T-cell (primary cell): ENCODE results near the gene FBXL19. TPM values are rescaled to one million over a fixed set of nuclear protein-coding genes. Genes with fewer than 3 reads are reported as not detected.

ENCODE experiments used
- ATAC-seq, 4 experiments: fragments of 200-7000 bp in 3 of 4; fragments of 150-1000 bp in 1 of 4; cut with Tn5 transposase; replicated peaks in 1 of 4; 1 replicate in 3 of 4; 2 replicates in 1 of 4; pipeline ENCODE4 v1.10.0; 2021; ENCODE audit warnings: moderate library complexity in 3 of 4, mild to moderate bottlenecking in 2 of 4, moderate number of reproducible peaks in 1 of 4
- CTCF ChIA-PET, 2 donors: fragments of 300-600 bp; sonication (Branson Sonifier 250); formaldehyde crosslinking; loops; one replicate each; lab custom pipeline; 2022; ENCODE audit warnings: antibody characterized with exemption in 2 of 2; lab: Charles Lee
- POLR2A ChIA-PET, 2 donors: fragments of 300-600 bp; sonication (Branson Sonifier 250); formaldehyde crosslinking; loops; one replicate each; lab custom pipeline; 2022; ENCODE audit warnings: antibody characterized with exemption in 2 of 2; lab: Charles Lee
- DNase-seq, 35 experiments: peaks; one replicate each; pipeline versions ENCODE4 v3.0.0 to v3.0.0-alpha.2; 2013 to 2023
- H3K27ac ChIP-seq: one replicate; pipeline ENCODE4 v1.5.1; 2013; ENCODE audit warnings: low read length
- H3K27me3 ChIP-seq, 2 experiments: replicated peaks in 1 of 2; 1 replicate in 1 of 2; 2 replicates in 1 of 2; pipeline versions ENCODE4 v1.6.1 to v1.7.0; 2013; ENCODE audit warnings: low read length in 1 of 2, mixed read lengths in 1 of 2; ENCODE audit not compliant: control insufficient read depth in 2 of 2, insufficient read depth in 2 of 2; ENCODE audit errors: extremely low read depth in 1 of 2
- H3K36me3 ChIP-seq, 2 donors: 1 replicate in 1 of 2; 2 replicates in 1 of 2; pipeline versions ENCODE4 v1.6.1 to v1.7.0; 2013; ENCODE audit warnings: low read length in 1 of 2; ENCODE audit not compliant: control insufficient read depth in 2 of 2, insufficient read depth in 1 of 2; ENCODE audit errors: extremely low read depth in 1 of 2
- H3K4me1 ChIP-seq, 2 experiments: 1 replicate in 1 of 2; 2 replicates in 1 of 2; pipeline versions ENCODE4 v1.6.1 to v1.7.0; 2013; ENCODE audit warnings: low read length in 2 of 2, mixed read lengths in 1 of 2; ENCODE audit not compliant: insufficient read depth in 2 of 2, control insufficient read depth in 1 of 2; ENCODE audit errors: extremely low read depth in 1 of 2
- H3K4me3 ChIP-seq, 2 donors: 1 replicate in 1 of 2; 2 replicates in 1 of 2; pipeline versions ENCODE4 v1.5.1 to v1.7.0; 2013; ENCODE audit warnings: mild to moderate bottlenecking in 2 of 2, low read length in 1 of 2, moderate library complexity in 1 of 2; ENCODE audit not compliant: control insufficient read depth in 1 of 2; ENCODE audit errors: extremely low read depth in 1 of 2
- H3K9me3 ChIP-seq: 2 replicates; pipeline ENCODE4 v1.7.0; 2013
- H3K27ac Mint-ChIP-seq, 2 donors: one replicate each; pipeline ENCODE4 v1.8.0; 2020 to 2021; ENCODE audit warnings: mild to moderate bottlenecking in 2 of 2, mixed read lengths in 2 of 2
- H3K27me3 Mint-ChIP-seq, 2 donors: one replicate each; pipeline ENCODE4 v1.8.0; 2021 to 2022; ENCODE audit warnings: mixed read lengths in 2 of 2
- H3K36me3 Mint-ChIP-seq: one replicate; pipeline ENCODE4 v1.8.0; 2021; ENCODE audit warnings: mixed read lengths
- H3K4me1 Mint-ChIP-seq, 3 donors: one replicate each; pipeline ENCODE4 v1.8.0; 2020 to 2022; ENCODE audit warnings: mixed read lengths in 3 of 3, mild to moderate bottlenecking in 1 of 3
- H3K4me3 Mint-ChIP-seq, 3 donors: one replicate each; pipeline ENCODE4 v1.8.0; 2020 to 2022; ENCODE audit warnings: mild to moderate bottlenecking in 3 of 3, mixed read lengths in 3 of 3, moderate library complexity in 3 of 3
- H3K9me3 Mint-ChIP-seq, 3 donors: one replicate each; pipeline ENCODE4 v1.8.0; 2020 to 2022; ENCODE audit warnings: mixed read lengths in 3 of 3
- WGBS: methylation state at CpG from one replicate; pipeline ENCODE4 v1.1.5; 2013; ENCODE audit warnings: missing lambda C conversion rate; ENCODE audit not compliant: insufficient coverage; 5-methylcytosine and 5-hydroxymethylcytosine counted together
- total RNA-seq, 35 experiments: library from RNA in 6 of 35; stranded (reverse) in 6 of 35; fragments of 120-200 nt in 1 of 35; gene quantifications; one replicate each; pipeline versions ENCODE4 v1.2.1 to v1.2.4 and lab custom pipeline; 2013 to 2026

The FBXL19 gene
- total RNA-seq, 5 donors from 2014 or later (not counting 1 experiment from before 2014, with no cell fraction given) = 11.5 to 22.0 (median 18.1) TPM

GRCh38 chr16:30980434-30980833 lies 57.1 kb downstream of the FBXL19 start:
- Mint-ChIP-seq H3K4me3 (no peak overlapping the region), H3K36me3 (peaks cover 33% of the 10 kb centered on the region), H3K4me1 (peaks cover 0 to 2% (median 0%) of the 10 kb centered on the region in 3 donors), H3K27me3 (no peaks in the 10 kb centered on the region), H3K9me3 (no peaks in the 10 kb centered on the region), H3K27ac (no peak overlapping the region)
- Histone ChIP-seq H3K27ac (no peak overlapping the region), H3K9me3 (no peaks in the 10 kb centered on the region), H3K36me3 (peaks cover 33 to 58% of the 10 kb centered on the region in 2 donors), H3K4me1 (peaks cover 0 to 9% of the 10 kb centered on the region in 2 experiments), H3K4me3 (no peak overlapping the region), H3K27me3 (no peaks in the 10 kb centered on the region)
- ChIA-PET CTCF (no interaction called here), POLR2A (interaction anchor here in 1 of 2 donors (0.6 kb wide), 1 partner anchor 77 kb away, joined by 3 read pairs; no protein-coding TSS in a partner anchor)
- DNase-seq (no peak), ATAC-seq (no peak)
- 98% methylated on average over 13 of the region's 29 CpGs for WGBS

DNA sequence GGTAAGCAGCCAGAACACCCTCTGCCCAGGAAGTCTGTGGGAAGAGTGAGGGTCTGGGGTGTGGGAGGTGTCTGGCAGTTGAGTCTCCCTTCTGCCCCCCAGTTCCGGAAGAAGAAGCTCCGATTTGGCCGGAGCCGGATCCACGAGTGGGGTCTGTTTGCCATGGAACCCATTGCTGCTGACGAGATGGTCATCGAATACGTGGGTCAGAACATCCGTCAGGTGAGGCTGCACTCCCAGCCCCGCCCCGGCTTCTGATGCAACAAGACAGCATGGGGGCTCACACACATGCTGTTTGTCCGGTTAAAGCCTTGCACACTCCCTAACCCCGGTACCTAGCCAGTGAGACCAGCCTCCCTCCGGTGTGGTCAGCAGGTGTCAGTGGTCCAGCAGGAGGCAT lies 57.6 kb downstream of the FBXL19 start:
- Mint-ChIP-seq H3K27ac (no peak overlapping the region), H3K9me3 (no peaks in the 10 kb centered on the region), H3K27me3 (no peaks in the 10 kb centered on the region), H3K36me3 (peaks cover 29% of the 10 kb centered on the region), H3K4me1 (peaks cover 0 to 2% (median 0%) of the 10 kb centered on the region in 3 donors), H3K4me3 (no peak overlapping the region)
- DNase-seq (no peak), ATAC-seq (no peak)
- H3K27ac ChIP-seq = no peak overlapping the region
- H3K9me3 ChIP-seq = no peaks in the 10 kb centered on the region
- POLR2A ChIA-PET = no interaction called here
- peaks cover 30 to 53% of the 10 kb centered on the region in 2 donors for H3K36me3 ChIP-seq
- H3K27me3 ChIP-seq = no peaks in the 10 kb centered on the region
- H3K4me1 ChIP-seq = peaks cover 0 to 9% of the 10 kb centered on the region in 2 experiments
- no peak overlapping the region for H3K4me3 ChIP-seq
- 98% methylated on average over 14 of the region's 14 CpGs for WGBS
- CTCF ChIA-PET = no interaction called here

DNA sequence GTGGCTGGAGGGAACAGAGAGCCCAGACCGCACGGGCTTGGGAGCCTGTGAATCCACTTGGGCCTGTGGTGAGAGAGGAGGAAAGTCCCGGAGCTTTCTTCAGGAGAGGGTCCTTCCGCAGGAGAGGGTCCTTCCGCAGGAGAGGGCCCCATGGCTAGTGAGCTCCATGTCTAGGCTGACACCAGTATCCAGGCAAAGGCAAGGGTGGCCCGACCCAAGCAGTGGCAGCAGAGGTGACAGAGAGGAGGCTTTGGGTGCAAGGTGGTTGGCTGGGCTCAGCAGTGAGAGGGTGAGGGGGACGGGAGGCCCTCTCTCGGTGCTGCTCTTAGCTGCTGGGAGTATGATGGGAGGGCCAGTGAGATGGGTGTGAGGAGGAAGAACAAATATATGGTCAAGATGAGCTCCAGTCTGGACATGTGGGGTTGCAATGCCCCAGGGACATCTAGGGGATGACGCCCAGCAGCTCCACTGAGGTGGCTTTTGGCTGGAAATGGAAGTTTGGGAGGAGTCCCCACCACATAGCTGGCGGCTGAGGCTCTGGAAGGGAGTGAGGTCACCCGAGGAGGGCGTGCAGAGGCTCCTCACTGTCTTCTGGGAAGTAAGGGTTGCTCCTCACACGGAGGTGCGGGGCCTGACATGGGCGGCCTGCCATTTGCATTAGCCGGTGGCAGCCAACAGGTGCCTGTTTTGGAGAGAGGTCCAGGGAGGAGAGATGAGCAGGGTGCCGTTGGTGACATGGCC lies 59.3 kb downstream of the FBXL19 start:
- H3K4me1 ChIP-seq = peaks cover 0 to 9% of the 10 kb centered on the region in 2 experiments
- H3K36me3 ChIP-seq = peaks cover 21 to 37% of the 10 kb centered on the region in 2 donors
- no peak for ATAC-seq
- no peak overlapping the region for H3K4me3 ChIP-seq
- Mint-ChIP-seq H3K4me3 (no peak overlapping the region), H3K27ac (no peak overlapping the region), H3K4me1 (peaks cover 0 to 1% (median 0%) of the 10 kb centered on the region in 3 donors), H3K9me3 (no peaks in the 10 kb centered on the region), H3K27me3 (no peaks in the 10 kb centered on the region), H3K36me3 (peaks cover 19% of the 10 kb centered on the region)
- POLR2A ChIA-PET = interaction anchor here in 1 of 2 donors (0.5 kb wide), 1 partner anchor 120 kb away, joined by 5 read pairs; no protein-coding TSS in a partner anchor
- 92% methylated on average over 11 of the region's 17 CpGs for WGBS
- DNase-seq = no peak
- no peak overlapping the region for H3K27ac ChIP-seq
- H3K9me3 ChIP-seq = no peaks in the 10 kb centered on the region
- H3K27me3 ChIP-seq = no peaks in the 10 kb centered on the region
- CTCF ChIA-PET = interaction anchor here in 1 of 2 donors (0.6 to 3.6 kb wide), 3 partner anchors 53 to 201 kb away, joined by 3 to 19 read pairs (median 3); no protein-coding TSS in a partner anchor

- ATAC-seq = no peak
- Mint-ChIP-seq H3K27ac (no peak overlapping the region), H3K4me1 (peaks cover 0 to 1% (median 0%) of the 10 kb centered on the region in 3 donors), H3K36me3 (peaks cover 19% of the 10 kb centered on the region), H3K27me3 (no peaks in the 10 kb centered on the region), H3K9me3 (no peaks in the 10 kb centered on the region), H3K4me3 (no peak overlapping the region)
- H3K4me3 ChIP-seq = no peak overlapping the region
- no peaks in the 10 kb centered on the region for H3K27me3 ChIP-seq
- H3K36me3 ChIP-seq = peaks cover 21 to 37% of the 10 kb centered on the region in 2 donors
- POLR2A ChIA-PET = interaction anchor here in 1 of 2 donors (0.5 kb wide), 1 partner anchor 120 kb away, joined by 5 read pairs; no protein-coding TSS in a partner anchor
- CTCF ChIA-PET = interaction anchor here in 1 of 2 donors (0.6 to 3.6 kb wide), 3 partner anchors 53 to 461 kb away, joined by 3 to 19 read pairs (median 8); no protein-coding TSS in a partner anchor
- no peaks in the 10 kb centered on the region for H3K9me3 ChIP-seq
- DNase-seq = no peak
- no peak overlapping the region for H3K27ac ChIP-seq
- whole genome bisulfite sequencing = 91% methylated on average over 25 of the region's 25 CpGs
- H3K4me1 ChIP-seq = peaks cover 0 to 9% of the 10 kb centered on the region in 2 experiments
These were observed 60.0 kb downstream of the FBXL19 start for GRCh38 chr16:30983289-30983889.

- H3K27me3 ChIP-seq = no peaks in the 10 kb centered on the region
- ChIA-PET POLR2A (interaction anchor here in 1 of 2 donors (0.6 kb wide), 1 partner anchor 23 kb away, joined by 3 read pairs; no protein-coding TSS in a partner anchor), CTCF (interaction anchor here (0.6 to 3.6 kb wide), 8 partner anchors 92 to 746 kb away, joined by 3 to 19 read pairs (median 5); no protein-coding TSS in a partner anchor)
- H3K4me3 ChIP-seq = no peak overlapping the region
- DNase-seq = no peak
- no peak overlapping the region for H3K27ac ChIP-seq
- H3K4me3 Mint-ChIP-seq = no peak overlapping the region
- peaks cover 0 to 1% (median 0%) of the 10 kb centered on the region in 3 donors for H3K4me1 Mint-ChIP-seq
- peaks cover 21 to 32% of the 10 kb centered on the region in 2 donors for H3K36me3 ChIP-seq
- H3K36me3 Mint-ChIP-seq = peaks cover 13% of the 10 kb centered on the region
- no peaks in the 10 kb centered on the region for H3K9me3 Mint-ChIP-seq
- H3K4me1 ChIP-seq = peaks cover 0 to 9% of the 10 kb centered on the region in 2 experiments
- WGBS = 82% methylated on average over 9 of the region's 14 CpGs
- H3K27me3 Mint-ChIP-seq = no peaks in the 10 kb centered on the region
- no peaks in the 10 kb centered on the region for H3K9me3 ChIP-seq
- H3K27ac Mint-ChIP-seq = no peak overlapping the region
- no peak for ATAC-seq
These were observed 60.7 kb downstream of the FBXL19 start for GRCh38 chr16:30983898-30984610.
